ENCODE measurements around the gene WDR12.
"Not testable (repeated sequence)": the region's sequence is repeated elsewhere in the genome, so short reads cannot be mapped to it uniquely, and the experiment has no call there.

The WDR12 gene

GRCh38 chr2:202881570-202881969, 29.9 kb downstream of the WDR12 start:
- no peak for TF ChIP-seq CTCF (IDR thresholded peaks at IDR 0.05; ENCODE audit: borderline replicate concordance, insufficient read depth, low read depth, low read length)
- H3K4me3 ChIP-seq (ENCODE audit: low read depth, low read length): no peak overlapping the region

GRCh38 chr2:202877699-202878098, 33.8 kb downstream of the WDR12 start:
- TF ChIP-seq CTCF (IDR thresholded peaks at IDR 0.05; ENCODE audit: borderline replicate concordance, insufficient read depth, low read depth, low read length): no peak
- H3K4me3 ChIP-seq (ENCODE audit: low read depth, low read length): no peak overlapping the region

GRCh38 chr2:202871300-202872141, 40.0 kb downstream of the WDR12 start, which contains the start of gene ICA1L:
Gene ICA1L (minus strand): TSS chr2:202871766. CDS start chr2:202829009, 42,757 bp downstream.
- no peak for TF ChIP-seq CTCF (IDR thresholded peaks at IDR 0.05; ENCODE audit: borderline replicate concordance, insufficient read depth, low read depth, low read length)
- H3K4me3 ChIP-seq (ENCODE audit: low read depth, low read length): peak within 1 kb of the TSS; percentile 92

GRCh38 chr2:202870431-202871299, 40.8 kb downstream of the WDR12 start:
- H3K4me3 ChIP-seq (ENCODE audit: low read depth, low read length): peak overlapping the region; percentile 92
- TF ChIP-seq CTCF (IDR thresholded peaks at IDR 0.05; ENCODE audit: borderline replicate concordance, insufficient read depth, low read depth, low read length): peak; percentile 80

- no peak for TF ChIP-seq CTCF (IDR thresholded peaks at IDR 0.05; ENCODE audit: borderline replicate concordance, insufficient read depth, low read depth, low read length)
- no peak overlapping the region for H3K4me3 ChIP-seq (ENCODE audit: low read depth, low read length)
These were observed 49.5 kb downstream of the WDR12 start for GRCh38 chr2:202861987-202862386.

- no peak overlapping the region for H3K4me3 ChIP-seq (ENCODE audit: low read depth, low read length)
- no peak for TF ChIP-seq CTCF (IDR thresholded peaks at IDR 0.05; ENCODE audit: borderline replicate concordance, insufficient read depth, low read depth, low read length)
These were observed 52.9 kb downstream of the WDR12 start for GRCh38 chr2:202858601-202859000.

- H3K4me3 ChIP-seq (ENCODE audit: low read depth, low read length): not testable (repeated sequence)
These were observed 62.1 kb downstream of the WDR12 start for GRCh38 chr2:202849343-202849742.
